ENCODE results near the gene IL1RAPL1.

IL1RAPL1 gene

DNA sequence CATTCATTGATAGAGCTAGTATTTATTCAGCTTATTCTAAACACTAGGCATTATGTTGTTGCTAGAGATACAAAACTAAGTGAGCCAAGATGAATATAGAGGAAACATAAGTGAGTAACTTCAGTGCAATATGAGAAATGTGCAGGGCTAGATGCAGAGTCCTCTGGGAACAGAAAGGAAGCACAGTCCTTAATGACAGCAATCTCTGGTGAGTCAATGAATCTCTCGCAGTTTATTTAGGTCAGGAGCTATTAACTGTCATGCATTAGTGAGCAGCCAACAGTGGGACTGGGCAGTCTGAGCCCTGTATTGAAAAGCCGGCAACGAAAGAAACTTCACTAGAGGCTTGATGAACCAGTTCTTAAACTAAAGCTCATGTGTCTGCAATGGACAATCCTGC lies 1030.0 kb downstream of the IL1RAPL1 start:
- Histone ChIP-seq H3K9me3 (no peaks in the 10 kb centered on the region), H3K4me1 (ENCODE audit: control insufficient read depth in 1 of 2, insufficient read depth in 1 of 2, low read depth in 1 of 2, low read length in 1 of 2) (no peaks in the 10 kb centered on the region), H3K4me3 (ENCODE audit: low read depth in 1 of 2, low read length in 1 of 2) (no peak overlapping the region), H3K36me3 (no peaks in the 10 kb centered on the region), H3K27me3 (no peaks in the 10 kb centered on the region), H3K27ac (no peak overlapping the region)
- TF ChIP-seq, protein P1, sequence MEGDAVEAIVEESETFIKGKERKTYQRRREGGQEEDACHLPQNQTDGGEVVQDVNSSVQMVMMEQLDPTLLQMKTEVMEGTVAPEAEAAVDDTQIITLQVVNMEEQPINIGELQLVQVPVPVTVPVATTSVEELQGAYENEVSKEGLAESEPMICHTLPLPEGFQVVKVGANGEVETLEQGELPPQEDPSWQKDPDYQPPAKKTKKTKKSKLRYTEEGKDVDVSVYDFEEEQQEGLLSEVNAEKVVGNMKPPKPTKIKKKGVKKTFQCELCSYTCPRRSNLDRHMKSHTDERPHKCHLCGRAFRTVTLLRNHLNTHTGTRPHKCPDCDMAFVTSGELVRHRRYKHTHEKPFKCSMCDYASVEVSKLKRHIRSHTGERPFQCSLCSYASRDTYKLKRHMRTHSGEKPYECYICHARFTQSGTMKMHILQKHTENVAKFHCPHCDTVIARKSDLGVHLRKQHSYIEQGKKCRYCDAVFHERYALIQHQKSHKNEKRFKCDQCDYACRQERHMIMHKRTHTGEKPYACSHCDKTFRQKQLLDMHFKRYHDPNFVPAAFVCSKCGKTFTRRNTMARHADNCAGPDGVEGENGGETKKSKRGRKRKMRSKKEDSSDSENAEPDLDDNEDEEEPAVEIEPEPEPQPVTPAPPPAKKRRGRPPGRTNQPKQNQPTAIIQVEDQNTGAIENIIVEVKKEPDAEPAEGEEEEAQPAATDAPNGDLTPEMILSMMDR (IDR thresholded peaks at IDR 0.05) = no peak

DNA sequence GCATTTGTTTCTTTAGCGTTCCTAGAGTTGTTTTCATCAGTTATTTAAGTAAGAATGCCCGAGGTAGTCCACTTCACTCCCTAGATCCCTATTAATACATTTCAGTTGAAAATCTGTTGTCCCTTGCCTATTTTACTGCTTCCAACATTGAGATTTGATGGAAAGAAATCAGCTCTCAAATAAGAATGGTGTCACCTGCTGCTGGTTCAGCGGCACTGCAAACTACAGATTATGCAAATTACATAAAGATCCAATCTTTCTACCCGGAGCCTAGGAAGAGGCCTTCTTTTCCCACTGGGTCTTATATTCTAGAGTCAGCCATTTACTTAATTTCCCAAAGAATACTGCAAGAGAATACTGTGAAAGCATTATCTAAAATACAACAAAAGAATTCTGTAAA lies 1030.5 kb downstream of the IL1RAPL1 start:
- TF ChIP-seq, protein P1 (IDR thresholded peaks at IDR 0.05) = no peak
- Histone ChIP-seq H3K4me3 (ENCODE audit: low read depth in 1 of 2, low read length in 1 of 2) (no peak overlapping the region), H3K36me3 (no peaks in the 10 kb centered on the region), H3K27ac (no peak overlapping the region), H3K27me3 (no peaks in the 10 kb centered on the region), H3K4me1 (ENCODE audit: control insufficient read depth in 1 of 2, insufficient read depth in 1 of 2, low read depth in 1 of 2, low read length in 1 of 2) (no peaks in the 10 kb centered on the region), H3K9me3 (no peaks in the 10 kb centered on the region)

DNA sequence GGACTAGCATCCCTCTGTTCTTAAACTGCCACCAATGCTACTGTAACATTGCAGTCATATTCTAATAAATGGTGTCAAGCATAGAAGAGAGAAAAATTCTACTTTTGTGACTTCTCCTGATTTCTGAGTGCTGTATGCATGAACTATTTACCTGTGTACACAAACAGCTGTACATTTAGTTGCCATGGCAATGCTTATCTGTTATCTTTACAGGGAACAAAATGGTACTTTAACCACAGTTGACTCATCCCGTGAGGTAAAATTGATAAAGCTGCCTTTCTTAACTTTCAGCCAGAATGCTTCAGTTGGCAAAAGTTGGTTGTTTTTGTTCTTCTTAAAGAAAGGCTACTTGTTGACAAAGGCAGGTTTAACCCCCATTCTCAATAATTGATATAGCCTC lies 1040.6 kb downstream of the IL1RAPL1 start:
- Histone ChIP-seq H3K4me3 (ENCODE audit: low read depth in 1 of 2, low read length in 1 of 2) (no peak overlapping the region), H3K36me3 (no peaks in the 10 kb centered on the region), H3K4me1 (ENCODE audit: control insufficient read depth in 1 of 2, insufficient read depth in 1 of 2, low read depth in 1 of 2, low read length in 1 of 2) (no peaks in the 10 kb centered on the region), H3K9me3 (no peaks in the 10 kb centered on the region), H3K27ac (no peak overlapping the region), H3K27me3 (no peaks in the 10 kb centered on the region)
- TF ChIP-seq, protein P1 (IDR thresholded peaks at IDR 0.05) = no peak

DNA sequence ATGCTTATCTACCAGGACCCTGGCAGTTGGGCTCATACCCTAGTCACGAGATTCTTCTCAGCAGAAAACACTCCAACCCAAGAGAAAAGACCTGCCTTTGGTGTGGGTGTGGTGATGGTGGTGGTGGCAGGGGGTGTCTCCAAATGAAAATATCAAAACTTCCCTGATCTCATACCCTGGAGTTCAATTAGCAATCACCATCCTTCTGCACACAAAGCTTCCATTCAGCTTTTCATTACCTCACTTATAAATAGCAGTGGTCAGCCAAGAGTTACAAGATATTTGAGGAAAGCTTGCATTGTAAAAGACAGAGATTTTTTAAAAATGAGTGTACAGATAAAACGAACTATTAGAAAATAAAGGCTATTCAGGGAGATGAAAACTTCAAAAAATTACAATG lies 1047.3 kb downstream of the IL1RAPL1 start:
- Histone ChIP-seq H3K4me1 (ENCODE audit: control insufficient read depth in 1 of 2, insufficient read depth in 1 of 2, low read depth in 1 of 2, low read length in 1 of 2) (no peaks in the 10 kb centered on the region), H3K27me3 (no peaks in the 10 kb centered on the region), H3K9me3 (no peaks in the 10 kb centered on the region), H3K27ac (no peak overlapping the region), H3K36me3 (no peaks in the 10 kb centered on the region), H3K4me3 (ENCODE audit: low read depth in 1 of 2, low read length in 1 of 2) (no peak overlapping the region)
- TF ChIP-seq, protein P1 (IDR thresholded peaks at IDR 0.05) = no peak

DNA sequence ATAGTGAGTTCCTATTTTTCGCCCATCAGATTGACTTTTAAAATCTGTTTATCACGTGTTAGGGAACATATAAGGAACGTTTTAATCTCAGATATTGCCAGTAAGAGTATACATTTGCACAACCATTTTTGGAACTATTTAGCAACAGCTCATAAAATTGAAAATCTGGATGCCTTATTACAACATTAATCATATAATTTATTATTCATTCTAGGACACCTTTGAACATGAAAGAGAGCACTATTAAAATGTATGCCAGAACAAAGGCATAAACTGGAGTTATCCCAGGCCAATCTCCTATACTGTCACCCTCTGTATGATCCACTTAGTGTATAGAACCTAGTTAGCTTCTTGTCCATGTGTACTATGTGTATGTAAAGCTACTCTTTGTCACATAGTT lies 1049.1 kb downstream of the IL1RAPL1 start:
- H3K27me3 ChIP-seq = no peaks in the 10 kb centered on the region
- H3K9me3 ChIP-seq = no peaks in the 10 kb centered on the region
- no peaks in the 10 kb centered on the region for H3K4me1 ChIP-seq (ENCODE audit: control insufficient read depth in 1 of 2, insufficient read depth in 1 of 2, low read depth in 1 of 2, low read length in 1 of 2)
- H3K27ac ChIP-seq = no peak overlapping the region
- no peaks in the 10 kb centered on the region for H3K36me3 ChIP-seq
- TF ChIP-seq, protein P1 (IDR thresholded peaks at IDR 0.05) = no peak
- H3K4me3 ChIP-seq (ENCODE audit: low read depth in 1 of 2, low read length in 1 of 2) = no peak overlapping the region

DNA sequence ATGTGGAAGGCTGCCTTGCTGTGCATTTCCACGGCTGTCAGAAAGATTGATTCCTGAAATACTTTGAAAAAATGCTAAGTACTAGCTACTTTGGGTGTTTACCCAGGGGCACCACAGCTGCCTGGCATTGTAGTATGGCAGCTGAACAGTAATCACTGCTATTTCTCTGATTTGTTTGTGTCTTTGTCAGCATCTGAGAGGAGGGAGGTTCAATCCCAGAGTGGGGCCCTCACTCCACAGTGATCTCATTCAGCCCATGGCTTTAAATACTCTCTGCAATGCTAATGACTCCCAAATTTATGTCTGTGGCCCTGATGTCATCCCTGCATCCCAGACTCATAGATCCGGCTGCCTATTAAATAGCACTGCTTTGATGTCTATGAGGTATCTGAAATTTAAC lies 1052.9 kb downstream of the IL1RAPL1 start:
- Histone ChIP-seq H3K27me3 (no peaks in the 10 kb centered on the region), H3K36me3 (no peaks in the 10 kb centered on the region), H3K4me3 (ENCODE audit: low read depth in 1 of 2, low read length in 1 of 2) (no peak overlapping the region), H3K27ac (no peak overlapping the region), H3K4me1 (ENCODE audit: control insufficient read depth in 1 of 2, insufficient read depth in 1 of 2, low read depth in 1 of 2, low read length in 1 of 2) (no peaks in the 10 kb centered on the region), H3K9me3 (no peaks in the 10 kb centered on the region)
- TF ChIP-seq, protein P1 (IDR thresholded peaks at IDR 0.05) = no peak

All from neutrophil (primary cell).